Transverse colon (tissue), 4 donors: Measurements from ENCODE around the gene AEBP2. TPM values are rescaled to one million over a fixed set of nuclear protein-coding genes. Genes with fewer than 3 reads are reported as not detected.
"Not testable (repeated sequence)": the region's sequence is repeated elsewhere in the genome, so short reads cannot be mapped to it uniquely, and the experiment has no call there.

Experiments used
- DNase-seq: peaks from one replicate; pipeline ENCODE4 v3.0.0-alpha.2; 2019
- H3K27ac ChIP-seq, 4 donors: fragments of 200-600 bp; sonication (generic); 2 replicates each; pipeline ENCODE4 v1.5.1; 2016 to 2018; ENCODE audit warnings: inconsistent platforms in 4 of 4
- H3K27me3 ChIP-seq: fragments of 200-600 bp; sonication (generic); 2 replicates; pipeline ENCODE4 v1.5.1; 2017; ENCODE audit warnings: inconsistent platforms
- H3K36me3 ChIP-seq, 4 donors: fragments of 200-600 bp; sonication (generic); 2 replicates each; pipeline ENCODE4 v1.5.1; 2017 to 2019; ENCODE audit warnings: inconsistent platforms in 4 of 4
- H3K4me1 ChIP-seq, 4 donors: fragments of 200-600 bp; sonication (generic); 2 replicates each; pipeline ENCODE4 v1.5.1; 2017 to 2020; ENCODE audit warnings: inconsistent platforms in 4 of 4
- H3K4me3 ChIP-seq, 4 donors: fragments of 200-600 bp; sonication (generic); 1 replicate in 1 of 4; 2 replicates in 3 of 4; pipeline versions ENCODE4 v1.5.1 to v1.6.1; 2017 to 2019; ENCODE audit warnings: inconsistent platforms in 4 of 4
- H3K9me3 ChIP-seq, 2 donors: fragments of 200-600 bp; sonication (generic); 2 replicates each; pipeline ENCODE4 v1.5.1; 2017 to 2019; ENCODE audit warnings: inconsistent platforms in 2 of 2
- CTCF ChIP-seq, 5 experiments: fragments of 200-600 bp in 3 of 5; fragments of 450-650 bp in 2 of 5; sonication (generic) in 3 of 5; IDR thresholded peaks; 1 replicate in 2 of 5; 2 replicates in 3 of 5; pipeline ENCODE4 v1.5.1; 2016 to 2017; ENCODE audit warnings: antibody characterized with exemption in 5 of 5, inconsistent platforms in 3 of 5, mild to moderate bottlenecking in 2 of 5, moderate library complexity in 1 of 5
- EP300 ChIP-seq: sonication (generic); formaldehyde crosslinking; IDR thresholded peaks from one replicate; pipeline ENCODE4 v1.6.1; 2017; ENCODE audit warnings: antibody characterized with exemption, low read depth
- POLR2A ChIP-seq: fragments of 450-650 bp; IDR thresholded peaks from one replicate; pipeline ENCODE4 v1.6.1; 2016; ENCODE audit warnings: antibody characterized with exemption, mild to moderate bottlenecking, moderate library complexity
- POLR2AphosphoS5 ChIP-seq, 3 donors: sonication (generic); formaldehyde crosslinking; IDR thresholded peaks; one replicate each; pipeline ENCODE4 v1.6.1; 2016; ENCODE audit warnings: antibody characterized with exemption in 3 of 3
- WGBS, 2 donors: methylation state at CpG; one replicate each; pipeline ENCODE4 v1.1.5; 2018; ENCODE audit warnings: low coverage in 1 of 2; 5-methylcytosine and 5-hydroxymethylcytosine counted together
- in situ Hi-C, 4 donors: fragments of 200-750 bp; cut with MboI; loops; one replicate each; pipeline versions ENCODE4 v1.15.0 to v1.15.1; 2017; ENCODE audit warnings: low sequenced_read_pairs in 3 of 4, low pct_ligation_motif_present in 1 of 4, low pct_unique_long_range_greater_than_20kb in 1 of 4
- intact Hi-C: fragments of 100-400 bp; cut with DNase I; formaldehyde crosslinking; loops from one replicate; pipeline ENCODE4 v1.15.1; 2023; ENCODE audit warnings: low total_unique reads
- total RNA-seq, 4 donors: library from RNA; depleted of rRNA; stranded (reverse); fragments of >200 nt; gene quantifications; one replicate each; pipeline ENCODE4 v1.1.0, GENCODE V29; 2016

AEBP2 gene
- total RNA-seq, 4 donors from 2014 or later = 12.5 to 37.3 (median 32.2) TPM

- Histone ChIP-seq H3K4me3 (no peak overlapping the region), H3K36me3 (no peaks in the 10 kb centered on the region), H3K9me3 (no peaks in the 10 kb centered on the region), H3K27ac (no peak overlapping the region), H3K4me1 (no peaks in the 10 kb centered on the region), H3K27me3 (no peaks in the 10 kb centered on the region)
- DNase-seq = no peak
- in situ Hi-C loops = no loop called here
- 50 to 53% methylated on average over 7 of the region's 7 CpGs for WGBS, 2 donors
- TF ChIP-seq EP300 = no peak
- TF ChIP-seq CTCF (IDR thresholded peaks at IDR 0.05) = no peak
- no peak for TF ChIP-seq POLR2A
- no peak for TF ChIP-seq POLR2AphosphoS5 (IDR thresholded peaks at IDR 0.05)
- intact Hi-C loops = no loop called here
Observed at GRCh38 chr12:19410629-19411185, 28.6 kb upstream of the AEBP2 start.

GRCh38 chr12:19411234-19412204, 27.8 kb upstream of the AEBP2 start:
- no peak for TF ChIP-seq CTCF (IDR thresholded peaks at IDR 0.05)
- no peak for TF ChIP-seq EP300
- no peak for TF ChIP-seq POLR2A
- no peak for TF ChIP-seq POLR2AphosphoS5 (IDR thresholded peaks at IDR 0.05)
- 67 to 87% methylated on average over 6 to 10 of the region's 10 CpGs for WGBS, 2 donors

GRCh38 chr12:19412844-19413243, 26.4 kb upstream of the AEBP2 start:
- H3K4me3 ChIP-seq = no peak overlapping the region
- intact Hi-C loops = no loop called here
- no peaks in the 10 kb centered on the region for H3K9me3 ChIP-seq
- no peak for TF ChIP-seq POLR2A
- no peak for TF ChIP-seq CTCF (IDR thresholded peaks at IDR 0.05)
- TF ChIP-seq POLR2AphosphoS5 (IDR thresholded peaks at IDR 0.05) = no peak
- no peak for TF ChIP-seq EP300
- H3K27me3 ChIP-seq = no peaks in the 10 kb centered on the region
- in situ Hi-C loops = no loop called here
- WGBS, 2 donors = 89 to 100% methylated on average over 4 to 23 of the region's 23 CpGs
- DNase-seq = no peak
- H3K4me1 ChIP-seq = no peaks in the 10 kb centered on the region
- H3K36me3 ChIP-seq = no peaks in the 10 kb centered on the region
- H3K27ac ChIP-seq = peak overlapping the region in 1 of 4 donors; percentile 41

More at GRCh38 chr12:19411234-19412204, 27.8 kb upstream of the AEBP2 start:
- no peaks in the 10 kb centered on the region for H3K9me3 ChIP-seq
- H3K27me3 ChIP-seq = no peaks in the 10 kb centered on the region
- no peak for DNase-seq
- H3K36me3 ChIP-seq = no peaks in the 10 kb centered on the region
- H3K4me1 ChIP-seq = no peaks in the 10 kb centered on the region
- intact Hi-C loops (no loop called here), in situ Hi-C loops (no loop called here)
- no peak overlapping the region for H3K4me3 ChIP-seq
- H3K27ac ChIP-seq = no peak overlapping the region

GRCh38 chr12:19413582-19413981, 25.7 kb upstream of the AEBP2 start:
- H3K9me3 ChIP-seq, DNase-seq, intact Hi-C loops, H3K4me3 ChIP-seq, H3K27ac ChIP-seq, H3K36me3 ChIP-seq, H3K4me1 ChIP-seq, H3K27me3 ChIP-seq, in situ Hi-C loops: not testable (repeated sequence)
- 92 to 95% methylated on average over 4 to 5 of the region's 5 CpGs for WGBS, 2 donors
